Kidney epithelial cell (primary cell): ENCODE measurements around the gene YJU2. TPM values are rescaled to one million over a fixed set of nuclear protein-coding genes. Genes with fewer than 3 reads are reported as not detected.

Experiments used
- DNase-seq: peaks from one replicate; pipeline ENCODE4 v3.0.0-alpha.2; 2010; ENCODE audit warnings: low read depth
- H3K27me3 ChIP-seq: 2 replicates; pipeline ENCODE4 v1.6.0; 2011; ENCODE audit warnings: low read length; ENCODE audit not compliant: control insufficient read depth, insufficient read depth
- H3K36me3 ChIP-seq: 2 replicates; pipeline ENCODE4 v1.5.1; 2011; ENCODE audit warnings: low read length; ENCODE audit not compliant: control insufficient read depth, insufficient read depth
- H3K4me3 ChIP-seq: 2 replicates; pipeline ENCODE4 v1.5.1; 2011; ENCODE audit warnings: low read depth, mild to moderate bottlenecking, control low read depth, low read length
- total RNA-seq: library from RNA; depleted of rRNA; stranded (reverse); fragments of >200 nt; gene quantifications from 2 replicates; pipeline ENCODE4 v1.2.3, GENCODE V29; 2015
- TF ChIP-seq, protein P1 (sequence below): IDR thresholded peaks from 2 replicates; pipeline ENCODE4 v1.5.1; 2011; ENCODE audit warnings: mild to moderate bottlenecking, moderate library complexity, low read length, control low read depth, inconsistent platforms; ENCODE audit not compliant: insufficient read depth, poor library complexity, severe bottlenecking

The YJU2 gene
- total RNA-seq, 1 donor from 2014 or later: 33.0 TPM

DNA sequence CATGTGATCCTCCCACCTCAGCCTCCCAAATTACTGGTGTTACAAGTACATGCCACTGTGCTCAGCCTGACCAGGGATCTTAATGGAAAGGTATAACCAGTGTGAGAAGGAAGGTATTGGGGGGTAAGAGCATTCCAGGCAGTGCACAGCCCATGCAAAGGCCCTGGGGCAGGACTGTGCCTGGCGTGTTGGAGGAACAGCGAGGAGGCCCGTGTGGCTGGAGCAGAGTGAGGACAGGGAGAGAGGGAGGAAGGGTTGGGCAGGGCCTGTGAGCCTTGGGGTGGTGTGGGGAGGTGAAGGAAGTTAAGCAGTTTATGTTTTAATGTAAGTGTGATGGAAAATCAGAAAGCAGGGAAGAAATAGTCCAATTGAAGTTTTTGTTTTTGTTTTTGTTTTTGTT is 53.7 kb downstream of the YJU2 start:
- TF ChIP-seq, protein P1, sequence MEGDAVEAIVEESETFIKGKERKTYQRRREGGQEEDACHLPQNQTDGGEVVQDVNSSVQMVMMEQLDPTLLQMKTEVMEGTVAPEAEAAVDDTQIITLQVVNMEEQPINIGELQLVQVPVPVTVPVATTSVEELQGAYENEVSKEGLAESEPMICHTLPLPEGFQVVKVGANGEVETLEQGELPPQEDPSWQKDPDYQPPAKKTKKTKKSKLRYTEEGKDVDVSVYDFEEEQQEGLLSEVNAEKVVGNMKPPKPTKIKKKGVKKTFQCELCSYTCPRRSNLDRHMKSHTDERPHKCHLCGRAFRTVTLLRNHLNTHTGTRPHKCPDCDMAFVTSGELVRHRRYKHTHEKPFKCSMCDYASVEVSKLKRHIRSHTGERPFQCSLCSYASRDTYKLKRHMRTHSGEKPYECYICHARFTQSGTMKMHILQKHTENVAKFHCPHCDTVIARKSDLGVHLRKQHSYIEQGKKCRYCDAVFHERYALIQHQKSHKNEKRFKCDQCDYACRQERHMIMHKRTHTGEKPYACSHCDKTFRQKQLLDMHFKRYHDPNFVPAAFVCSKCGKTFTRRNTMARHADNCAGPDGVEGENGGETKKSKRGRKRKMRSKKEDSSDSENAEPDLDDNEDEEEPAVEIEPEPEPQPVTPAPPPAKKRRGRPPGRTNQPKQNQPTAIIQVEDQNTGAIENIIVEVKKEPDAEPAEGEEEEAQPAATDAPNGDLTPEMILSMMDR: no peak
- DNase-seq: no peak
- Histone ChIP-seq H3K27me3 (peaks cover 7% of the 10 kb centered on the region), H3K4me3 (no peak overlapping the region), H3K36me3 (no peaks in the 10 kb centered on the region)

DNA sequence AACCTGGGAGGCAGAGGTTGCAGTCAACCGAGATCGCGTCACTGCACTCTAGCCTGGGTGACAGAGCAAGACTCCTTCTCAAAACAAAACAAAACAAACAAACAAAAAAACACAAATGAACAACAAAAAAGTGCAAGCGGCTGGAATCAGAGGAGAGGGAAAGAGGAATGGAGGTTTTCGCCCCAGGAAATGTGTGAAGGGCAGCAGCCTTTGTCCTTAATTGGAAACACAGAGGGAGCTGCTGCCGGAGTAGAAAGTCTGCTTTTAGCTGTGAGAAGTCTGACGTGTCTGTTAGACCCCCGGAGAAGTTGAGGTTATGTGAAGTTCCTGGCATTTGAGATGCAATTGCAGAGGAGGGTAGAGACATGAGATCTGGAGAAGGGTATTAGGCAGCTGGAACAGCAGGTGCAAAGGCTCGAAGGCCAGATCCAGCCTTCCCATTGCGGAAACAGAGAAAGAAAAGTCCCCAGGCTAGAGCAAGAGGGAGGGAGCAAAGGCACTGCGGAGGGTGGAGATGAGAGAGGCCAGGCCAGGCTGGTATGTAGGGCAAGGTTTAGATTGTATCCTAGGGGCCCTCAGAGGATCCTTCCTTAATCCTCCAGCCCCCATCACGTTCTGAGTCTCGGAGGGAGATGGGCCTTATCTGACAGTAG is 54.8 kb downstream of the YJU2 start:
- DNase-seq: no peak
- TF ChIP-seq, protein P1: no peak
- H3K27me3 ChIP-seq: peaks cover under 1% of the 10 kb centered on the region
- H3K4me3 ChIP-seq: no peak overlapping the region
- no peaks in the 10 kb centered on the region for H3K36me3 ChIP-seq

DNA sequence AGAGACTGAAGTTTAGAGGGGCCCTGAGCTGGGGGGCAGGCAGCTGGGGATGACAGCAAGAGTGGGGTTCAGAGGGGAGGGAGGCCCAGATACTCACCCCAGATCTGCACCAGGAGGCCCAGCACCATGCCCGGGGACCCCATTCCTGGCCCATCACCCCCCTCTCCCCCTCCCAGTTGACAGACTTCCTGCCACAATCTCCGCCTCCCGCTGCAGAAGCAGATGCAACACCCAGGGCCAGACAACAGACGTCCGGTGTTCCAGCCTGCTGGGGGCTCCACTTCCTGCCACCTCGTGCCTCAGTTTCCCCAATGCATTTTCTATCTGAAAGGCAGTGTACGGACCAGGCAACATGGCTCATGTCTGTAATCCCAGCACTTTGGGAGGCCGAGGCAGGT is 55.4 kb downstream of the YJU2 start, which contains the start of gene TMIGD2:
TMIGD2 (minus strand) TSS at position 147 of the 398 bp plus-strand sequence; CDS start at position 143, 4 bp downstream.
- TF ChIP-seq, protein P1: no peak
- no peak for DNase-seq
- no peak within 1 kb of the TSS for H3K4me3 ChIP-seq
- H3K36me3 ChIP-seq: no peaks in the 10 kb centered on the region
- H3K27me3 ChIP-seq: no peaks in the 10 kb centered on the region

DNA sequence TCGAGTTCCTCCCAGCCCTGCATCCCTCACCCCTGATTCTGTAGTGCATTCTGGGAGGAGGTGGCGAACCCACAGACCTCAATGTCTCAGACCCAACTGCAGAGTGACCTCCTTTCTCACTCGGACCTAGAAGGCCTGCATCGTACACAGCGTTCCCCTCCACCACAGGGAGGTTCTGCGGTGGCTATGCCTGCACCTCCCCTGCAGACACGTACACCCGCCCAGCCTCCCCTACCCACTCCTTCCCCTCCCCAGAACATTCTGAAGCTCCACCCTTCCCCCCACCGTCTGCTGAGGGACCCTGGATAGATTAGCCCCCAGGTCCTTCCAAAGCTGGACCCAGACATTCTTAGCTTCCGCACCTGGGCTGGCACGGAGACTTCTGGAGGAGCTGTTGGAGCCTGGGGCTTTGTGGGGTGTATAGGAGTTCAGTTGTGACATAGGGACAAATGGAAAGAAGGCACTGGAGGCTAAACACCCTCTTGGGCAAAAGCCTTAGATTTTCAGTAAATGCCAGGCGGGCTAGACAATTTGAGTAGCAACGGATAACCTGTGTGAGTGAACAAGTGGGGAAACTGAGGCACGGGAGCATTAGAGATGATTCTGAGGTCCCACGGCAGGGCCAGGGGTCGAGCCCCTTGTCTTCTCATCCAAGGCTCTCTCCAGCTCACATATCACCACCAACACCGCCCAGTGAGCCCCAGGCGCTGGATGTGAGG is 57.1 kb downstream of the YJU2 start:
- no peaks in the 10 kb centered on the region for H3K36me3 ChIP-seq
- TF ChIP-seq, protein P1: no peak
- no peaks in the 10 kb centered on the region for H3K27me3 ChIP-seq
- DNase-seq: no peak
- no peak overlapping the region for H3K4me3 ChIP-seq

DNA sequence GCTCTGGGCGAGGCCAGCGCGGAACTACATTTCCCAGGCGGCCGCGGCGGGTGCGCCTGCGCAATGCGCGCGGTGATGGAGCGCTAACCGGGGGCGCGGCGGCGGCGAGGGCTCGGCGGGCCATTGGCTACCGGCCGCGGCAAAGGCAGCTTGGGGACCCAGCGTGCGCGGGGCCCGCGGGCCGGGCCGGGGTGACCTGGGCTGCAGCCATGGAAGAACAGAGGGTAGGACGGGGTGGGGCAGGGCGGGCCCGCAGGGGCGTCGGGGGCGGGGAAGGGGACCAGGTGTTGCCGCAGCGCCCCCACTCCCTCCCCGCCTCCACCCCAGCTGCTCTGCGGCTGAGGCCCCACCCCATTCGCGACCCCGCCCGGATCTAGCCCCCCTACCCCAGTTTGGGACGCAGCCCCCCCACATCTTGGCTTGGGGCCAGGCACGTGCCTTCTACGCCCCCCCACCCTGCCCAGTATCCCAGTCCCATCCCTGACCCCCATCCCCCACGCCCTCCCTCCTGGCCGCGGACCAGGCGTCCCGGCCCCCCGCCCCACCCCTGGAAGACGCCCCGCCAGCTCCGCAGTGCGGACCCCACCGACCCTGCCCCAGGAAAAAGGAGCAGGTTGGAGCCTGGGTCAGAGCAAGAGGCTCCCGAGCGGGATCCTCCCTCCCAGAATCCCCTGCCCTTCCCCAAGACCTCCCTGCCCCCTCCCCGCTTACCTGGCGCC is 57.8 kb downstream of the YJU2 start, which contains the start of gene FSD1:
FSD1 (plus strand) TSS at position 61 of the 719 bp plus-strand sequence; CDS start at position 210, 149 bp downstream.
- Histone ChIP-seq H3K36me3 (no peaks in the 10 kb centered on the region), H3K27me3 (no peaks in the 10 kb centered on the region), H3K4me3 (peak within 1 kb of the TSS; percentile 50)
- TF ChIP-seq, protein P1: no peak
- DNase-seq: no peak
